ENCODE measurements around the gene CACNA1C. TPM values are rescaled to one million over a fixed set of nuclear protein-coding genes. Genes with fewer than 3 reads are reported as not detected.

The CACNA1C gene
- total RNA-seq, 5 donors from 2014 or later (not counting 1 experiment from before 2014, with no cell fraction given) = 0.10 to 0.26 (median 0.16) TPM

DNA sequence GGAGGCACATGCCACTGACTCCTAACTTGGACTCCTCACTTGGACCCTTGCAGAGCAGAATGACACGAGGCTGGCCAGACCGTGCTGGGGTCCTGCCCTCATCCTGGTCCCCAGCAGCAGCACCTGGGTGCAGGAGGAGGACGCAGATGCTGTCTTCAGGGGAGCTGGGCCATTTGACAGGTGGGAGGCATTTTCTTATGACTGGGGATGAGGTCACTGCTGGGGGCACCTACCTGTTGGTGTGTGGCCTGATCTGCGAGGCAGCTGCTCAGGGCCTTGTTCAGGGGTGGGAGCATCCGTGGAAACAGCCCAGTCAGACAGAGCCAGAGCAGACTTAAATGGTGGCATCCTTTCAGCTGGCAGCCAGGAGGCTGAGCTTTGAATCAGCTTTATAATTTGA, 57.3 kb downstream of the CACNA1C start:
- H3K4me3 Mint-ChIP-seq = no peak overlapping the region
- Histone ChIP-seq H3K27ac (ENCODE audit: low read length) (no peak overlapping the region), H3K9me3 (no peaks in the 10 kb centered on the region), H3K36me3 (ENCODE audit: control insufficient read depth in 2 of 2, extremely low read depth in 1 of 2, insufficient read depth in 1 of 2, low read length in 1 of 2) (no peaks in the 10 kb centered on the region), H3K27me3 (replicated peaks in 1 of 2; ENCODE audit: control insufficient read depth in 2 of 2, extremely low read depth in 1 of 2, insufficient read depth in 2 of 2, low read length in 1 of 2) (peaks cover 0 to 17% of the 10 kb centered on the region in 2 experiments), H3K4me3 (ENCODE audit: control insufficient read depth in 1 of 2, extremely low read depth in 1 of 2, low read length in 1 of 2) (no peak overlapping the region), H3K4me1 (ENCODE audit: control insufficient read depth in 1 of 2, extremely low read depth in 1 of 2, insufficient read depth in 2 of 2, low read length in 2 of 2) (no peaks in the 10 kb centered on the region)
- POLR2A ChIA-PET = no interaction called here
- H3K27ac Mint-ChIP-seq = no peak overlapping the region
- CTCF ChIA-PET = interaction anchor here in 1 of 2 donors (0.5 kb wide), 1 partner anchor 20 kb away, joined by 5 read pairs; no protein-coding TSS in a partner anchor
- H3K4me1 Mint-ChIP-seq = no peaks in the 10 kb centered on the region
- no peaks in the 10 kb centered on the region for H3K36me3 Mint-ChIP-seq
- DNase-seq (no peak), ATAC-seq (replicated peaks in 1 of 4) (no peak)
- no peaks in the 10 kb centered on the region for H3K9me3 Mint-ChIP-seq
- WGBS (ENCODE audit: insufficient coverage) = 89% methylated on average over 5 of the region's 5 CpGs
- H3K27me3 Mint-ChIP-seq = peaks cover 0 to 3% of the 10 kb centered on the region in 2 donors

DNA sequence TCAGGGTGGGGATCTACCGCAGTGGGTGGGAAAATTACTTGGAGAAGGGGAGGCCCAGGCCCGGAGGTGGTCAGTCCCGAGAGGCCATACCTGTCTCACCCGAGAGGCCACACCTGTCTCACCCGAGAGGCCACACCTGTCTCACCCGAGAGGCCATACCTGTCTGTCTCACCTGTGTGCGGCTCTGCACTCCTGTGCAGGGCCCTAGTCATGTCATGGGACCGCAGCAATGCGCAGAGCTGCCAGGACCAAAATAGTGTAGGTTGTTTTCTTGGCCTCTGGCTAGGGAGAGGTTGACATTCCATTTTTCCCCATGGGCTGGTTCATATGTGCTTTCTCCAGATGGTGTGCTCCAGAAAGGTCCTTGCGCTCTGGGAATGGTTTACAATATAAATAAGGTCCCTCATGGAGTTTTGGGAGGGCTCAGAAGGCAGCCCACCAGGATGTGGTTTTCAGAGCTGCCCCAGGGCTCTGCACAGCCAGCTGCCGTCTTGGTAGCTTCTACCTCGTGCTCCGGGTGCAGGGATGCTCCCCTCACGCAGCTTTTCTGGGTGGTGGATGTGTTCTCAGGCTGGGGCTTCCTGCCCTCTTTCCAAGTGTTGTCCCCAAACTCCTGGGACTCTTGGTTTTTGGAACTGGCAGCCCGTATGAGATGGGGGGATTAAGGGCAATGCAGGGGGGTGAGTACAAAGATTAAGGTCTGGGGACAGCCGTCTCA, 58.2 kb downstream of the CACNA1C start:
- ChIA-PET POLR2A (no interaction called here), CTCF (no interaction called here)
- H3K27me3 Mint-ChIP-seq = no peaks in the 10 kb centered on the region
- Histone ChIP-seq H3K9me3 (no peaks in the 10 kb centered on the region), H3K27ac (ENCODE audit: low read length) (no peak overlapping the region), H3K4me3 (ENCODE audit: control insufficient read depth in 1 of 2, extremely low read depth in 1 of 2, low read length in 1 of 2) (no peak overlapping the region), H3K36me3 (ENCODE audit: control insufficient read depth in 2 of 2, extremely low read depth in 1 of 2, insufficient read depth in 1 of 2, low read length in 1 of 2) (no peaks in the 10 kb centered on the region), H3K27me3 (replicated peaks in 1 of 2; ENCODE audit: control insufficient read depth in 2 of 2, extremely low read depth in 1 of 2, insufficient read depth in 2 of 2, low read length in 1 of 2) (peaks cover 0 to 14% of the 10 kb centered on the region in 2 experiments), H3K4me1 (ENCODE audit: control insufficient read depth in 1 of 2, extremely low read depth in 1 of 2, insufficient read depth in 2 of 2, low read length in 2 of 2) (no peaks in the 10 kb centered on the region)
- no peaks in the 10 kb centered on the region for H3K4me1 Mint-ChIP-seq
- 76% methylated on average over 8 of the region's 16 CpGs for WGBS (ENCODE audit: insufficient coverage)
- no peak overlapping the region for H3K4me3 Mint-ChIP-seq
- ATAC-seq (replicated peaks in 1 of 4) (no peak), DNase-seq (no peak)
- H3K9me3 Mint-ChIP-seq = no peaks in the 10 kb centered on the region
- no peaks in the 10 kb centered on the region for H3K36me3 Mint-ChIP-seq
- H3K27ac Mint-ChIP-seq = no peak overlapping the region

DNA sequence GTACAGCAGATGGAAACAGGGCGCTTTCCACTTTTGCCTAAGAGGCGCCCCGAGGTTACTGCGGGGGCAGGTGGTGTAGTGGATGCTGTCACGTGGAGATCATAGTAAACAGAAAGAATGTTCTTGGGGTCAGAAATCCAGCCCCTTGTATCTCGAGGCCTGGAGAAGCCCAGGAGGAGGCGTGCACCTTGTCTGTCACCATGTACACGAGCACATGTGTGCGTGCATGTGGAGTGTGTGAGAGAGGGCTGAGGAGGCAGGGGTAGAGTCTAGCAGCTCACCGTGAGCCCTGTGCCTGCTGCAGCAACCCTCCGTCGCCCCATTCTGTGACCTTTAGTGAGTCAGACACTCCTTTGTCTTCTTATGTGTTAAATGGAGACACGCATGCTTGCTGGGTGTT, 59.0 kb downstream of the CACNA1C start:
- no peaks in the 10 kb centered on the region for H3K36me3 ChIP-seq (ENCODE audit: control insufficient read depth in 2 of 2, extremely low read depth in 1 of 2, insufficient read depth in 1 of 2, low read length in 1 of 2)
- no peaks in the 10 kb centered on the region for H3K36me3 Mint-ChIP-seq
- H3K9me3 ChIP-seq = no peaks in the 10 kb centered on the region
- peaks cover 0 to 14% of the 10 kb centered on the region in 2 experiments for H3K27me3 ChIP-seq (replicated peaks in 1 of 2; ENCODE audit: control insufficient read depth in 2 of 2, extremely low read depth in 1 of 2, insufficient read depth in 2 of 2, low read length in 1 of 2)
- H3K9me3 Mint-ChIP-seq = no peaks in the 10 kb centered on the region
- DNase-seq = no peak
- no peak overlapping the region for H3K4me3 ChIP-seq (ENCODE audit: control insufficient read depth in 1 of 2, extremely low read depth in 1 of 2, low read length in 1 of 2)
- ATAC-seq (replicated peaks in 1 of 4) = no peak
- no peaks in the 10 kb centered on the region for H3K4me1 Mint-ChIP-seq
- H3K4me3 Mint-ChIP-seq = no peak overlapping the region
- H3K27ac ChIP-seq (ENCODE audit: low read length) = no peak overlapping the region
- CTCF ChIA-PET = no interaction called here
- no peaks in the 10 kb centered on the region for H3K4me1 ChIP-seq (ENCODE audit: control insufficient read depth in 1 of 2, extremely low read depth in 1 of 2, insufficient read depth in 2 of 2, low read length in 2 of 2)
- WGBS (ENCODE audit: insufficient coverage) = 85% methylated on average over 12 of the region's 13 CpGs
- POLR2A ChIA-PET = no interaction called here
- H3K27ac Mint-ChIP-seq = no peak overlapping the region
- H3K27me3 Mint-ChIP-seq = no peaks in the 10 kb centered on the region

DNA sequence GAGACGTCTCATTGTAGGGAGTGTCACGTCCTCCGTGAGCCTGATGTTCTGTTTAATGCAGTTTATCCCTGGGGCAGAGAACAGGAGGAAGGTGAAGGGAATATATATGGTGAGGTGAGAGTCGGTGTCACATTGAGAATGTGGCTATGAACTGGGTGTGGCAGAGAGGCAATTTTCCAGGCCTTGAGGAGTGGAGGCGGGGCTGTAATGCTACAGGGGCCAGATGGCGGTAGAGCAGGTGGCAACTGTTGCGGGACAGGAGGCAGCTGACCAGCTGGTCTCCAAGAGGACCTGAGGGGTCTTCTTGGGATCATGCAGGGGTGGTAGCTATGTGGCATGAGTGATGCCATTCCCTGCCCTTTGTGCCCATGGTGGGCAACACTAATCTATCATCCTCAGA, 59.6 kb downstream of the CACNA1C start:
- Mint-ChIP-seq H3K27ac (no peak overlapping the region), H3K27me3 (no peaks in the 10 kb centered on the region)
- POLR2A ChIA-PET = no interaction called here

DNA sequence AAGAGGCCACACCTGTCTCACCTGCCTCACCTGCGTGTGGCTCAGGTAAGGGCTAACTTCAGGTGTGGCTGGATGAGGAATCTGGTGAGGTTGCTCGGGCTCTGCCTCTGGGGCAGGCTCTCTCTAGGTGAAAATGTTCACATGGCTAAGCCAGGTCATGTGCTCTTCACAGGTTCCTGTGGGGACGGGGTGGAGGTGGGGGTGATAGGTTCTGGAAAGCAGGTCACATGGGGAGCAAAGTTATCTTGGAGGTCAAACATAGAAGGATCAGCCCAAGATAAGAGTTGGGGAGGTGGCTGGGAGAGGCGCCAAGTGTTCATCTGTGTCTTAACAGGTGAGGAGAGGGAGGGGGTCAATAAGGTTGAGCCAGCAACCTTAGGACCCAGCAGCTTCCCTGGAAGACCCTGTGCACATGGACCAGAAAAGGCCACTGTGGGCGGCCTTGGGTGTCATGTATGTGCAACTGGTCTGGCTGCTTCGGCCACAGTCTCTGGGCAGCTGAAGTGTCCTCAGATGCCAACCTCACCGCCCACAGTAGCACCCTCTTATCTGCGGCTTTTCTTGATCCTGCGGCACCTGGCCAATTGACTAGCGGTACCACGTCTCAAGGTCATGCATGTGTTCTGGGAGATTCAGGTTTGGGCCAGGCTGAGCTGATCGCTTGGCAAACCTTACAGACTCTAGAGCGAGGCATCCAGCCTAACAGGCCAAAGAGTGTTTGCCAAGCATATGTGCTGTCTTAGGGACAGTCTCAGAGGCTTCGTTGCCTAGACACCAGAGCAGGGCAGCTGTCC, 60.5 kb downstream of the CACNA1C start:
- no peaks in the 10 kb centered on the region for H3K9me3 Mint-ChIP-seq
- no peak overlapping the region for H3K27ac Mint-ChIP-seq
- no peaks in the 10 kb centered on the region for H3K27me3 Mint-ChIP-seq
- ChIA-PET CTCF (interaction anchor here in 1 of 2 donors (0.5 kb wide), 1 partner anchor 27 kb away, joined by 3 read pairs; no protein-coding TSS in a partner anchor), POLR2A (no interaction called here)
- H3K36me3 Mint-ChIP-seq = no peaks in the 10 kb centered on the region
- H3K4me3 Mint-ChIP-seq = no peak overlapping the region
- no peaks in the 10 kb centered on the region for H3K36me3 ChIP-seq (ENCODE audit: control insufficient read depth in 2 of 2, extremely low read depth in 1 of 2, insufficient read depth in 1 of 2, low read length in 1 of 2)
- peaks cover 0 to 23% of the 10 kb centered on the region in 2 experiments for H3K27me3 ChIP-seq (replicated peaks in 1 of 2; ENCODE audit: control insufficient read depth in 2 of 2, extremely low read depth in 1 of 2, insufficient read depth in 2 of 2, low read length in 1 of 2)
- DNase-seq (no peak), ATAC-seq (replicated peaks in 1 of 4) (no peak)
- H3K9me3 ChIP-seq = no peaks in the 10 kb centered on the region
- 89% methylated on average over 13 of the region's 14 CpGs for WGBS (ENCODE audit: insufficient coverage)
- H3K4me3 ChIP-seq (ENCODE audit: control insufficient read depth in 1 of 2, extremely low read depth in 1 of 2, low read length in 1 of 2) = no peak overlapping the region
- no peak overlapping the region for H3K27ac ChIP-seq (ENCODE audit: low read length)
- no peaks in the 10 kb centered on the region for H3K4me1 ChIP-seq (ENCODE audit: control insufficient read depth in 1 of 2, extremely low read depth in 1 of 2, insufficient read depth in 2 of 2, low read length in 2 of 2)
- H3K4me1 Mint-ChIP-seq = no peaks in the 10 kb centered on the region

More for the DNA sequence above, 59.6 kb downstream of the CACNA1C start:
- H3K27ac ChIP-seq (ENCODE audit: low read length) = no peak overlapping the region
- no peaks in the 10 kb centered on the region for H3K4me1 Mint-ChIP-seq
- H3K4me3 Mint-ChIP-seq = no peak overlapping the region
- H3K4me3 ChIP-seq (ENCODE audit: control insufficient read depth in 1 of 2, extremely low read depth in 1 of 2, low read length in 1 of 2) = no peak overlapping the region
- no peaks in the 10 kb centered on the region for H3K36me3 ChIP-seq (ENCODE audit: control insufficient read depth in 2 of 2, extremely low read depth in 1 of 2, insufficient read depth in 1 of 2, low read length in 1 of 2)
- peaks cover 0 to 16% of the 10 kb centered on the region in 2 experiments for H3K27me3 ChIP-seq (replicated peaks in 1 of 2; ENCODE audit: control insufficient read depth in 2 of 2, extremely low read depth in 1 of 2, insufficient read depth in 2 of 2, low read length in 1 of 2)
- CTCF ChIA-PET = no interaction called here
- ATAC-seq (replicated peaks in 1 of 4) (no peak), DNase-seq (no peak)
- 91% methylated on average over 6 of the region's 7 CpGs for WGBS (ENCODE audit: insufficient coverage)
- H3K9me3 Mint-ChIP-seq = no peaks in the 10 kb centered on the region
- no peaks in the 10 kb centered on the region for H3K36me3 Mint-ChIP-seq
- no peaks in the 10 kb centered on the region for H3K9me3 ChIP-seq
- H3K4me1 ChIP-seq (ENCODE audit: control insufficient read depth in 1 of 2, extremely low read depth in 1 of 2, insufficient read depth in 2 of 2, low read length in 2 of 2) = no peaks in the 10 kb centered on the region

DNA sequence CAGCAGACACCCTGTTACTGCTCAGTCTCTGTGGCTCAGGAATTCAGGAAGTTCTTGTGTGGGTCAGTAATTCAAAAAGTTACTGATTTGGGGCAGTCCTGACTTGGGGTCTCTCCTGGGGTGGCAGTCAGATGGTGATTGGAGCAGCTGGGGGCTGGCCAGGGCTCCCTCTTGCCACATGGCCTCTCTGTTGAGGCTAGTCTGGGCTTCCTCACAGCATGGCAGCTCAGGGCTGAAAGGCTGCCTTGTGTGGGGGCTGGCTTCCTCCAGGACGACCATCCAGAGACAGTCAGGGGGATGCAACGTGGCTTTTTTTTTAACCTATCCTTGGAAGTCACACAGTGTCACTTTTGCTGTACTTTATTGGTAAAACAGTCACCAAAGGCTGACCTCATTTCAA, 61.3 kb downstream of the CACNA1C start:
- no peak overlapping the region for H3K4me3 ChIP-seq (ENCODE audit: control insufficient read depth in 1 of 2, extremely low read depth in 1 of 2, low read length in 1 of 2)
- no peak for DNase-seq
- no peaks in the 10 kb centered on the region for H3K4me1 ChIP-seq (ENCODE audit: control insufficient read depth in 1 of 2, extremely low read depth in 1 of 2, insufficient read depth in 2 of 2, low read length in 2 of 2)
- H3K27me3 Mint-ChIP-seq = no peaks in the 10 kb centered on the region
- POLR2A ChIA-PET = no interaction called here
- H3K36me3 ChIP-seq (ENCODE audit: control insufficient read depth in 2 of 2, extremely low read depth in 1 of 2, insufficient read depth in 1 of 2, low read length in 1 of 2) = no peaks in the 10 kb centered on the region
- no peak for ATAC-seq (replicated peaks in 1 of 4)
- H3K36me3 Mint-ChIP-seq = no peaks in the 10 kb centered on the region
- H3K4me3 Mint-ChIP-seq = no peak overlapping the region
- H3K9me3 Mint-ChIP-seq = no peaks in the 10 kb centered on the region
- no peak overlapping the region for H3K27ac Mint-ChIP-seq
- CTCF ChIA-PET = no interaction called here
- no peak overlapping the region for H3K27ac ChIP-seq (ENCODE audit: low read length)
- H3K4me1 Mint-ChIP-seq = no peaks in the 10 kb centered on the region
- H3K9me3 ChIP-seq = no peaks in the 10 kb centered on the region
- H3K27me3 ChIP-seq (replicated peaks in 1 of 2; ENCODE audit: control insufficient read depth in 2 of 2, extremely low read depth in 1 of 2, insufficient read depth in 2 of 2, low read length in 1 of 2) = peaks cover 0 to 23% of the 10 kb centered on the region in 2 experiments
- WGBS (ENCODE audit: insufficient coverage) = 24% methylated on average over 2 of the region's 2 CpGs

Measured in T-cell (primary cell).